ENCODE data around the gene DNAH12.

- no peak for TF ChIP-seq MAX (IDR thresholded peaks at IDR 0.05)
- no peak for TF ChIP-seq ZGPAT (CRISPR knock-in tag; IDR thresholded peaks at IDR 0.05)
- no peak for TF ChIP-seq YY1 (IDR thresholded peaks at IDR 0.05; ENCODE audit: insufficient read depth, insufficient replicate concordance, low read depth, low read length)
- TF ChIP-seq BRF2 (CRISPR knock-in tag; IDR thresholded peaks at IDR 0.05) = no peak
- no peak for TF ChIP-seq MXD4 (CRISPR knock-in tag; IDR thresholded peaks at IDR 0.05)
- no peak for TF ChIP-seq CTCF (CRISPR knock-in tag; IDR thresholded peaks at IDR 0.05)
- no peak for TF ChIP-seq POLR2G (IDR thresholded peaks at IDR 0.05; ENCODE audit: low read depth, low read length)
- no peak for TF ChIP-seq POLR2A (IDR thresholded peaks at IDR 0.05; ENCODE audit: insufficient read depth in 1 of 2, low read depth in 2 of 2, low read length in 2 of 2)
- TF ChIP-seq BRCA1 (CRISPR knock-in tag; IDR thresholded peaks at IDR 0.05) = no peak
- no peak for TF ChIP-seq ZNF350 (CRISPR knock-in tag; IDR thresholded peaks at IDR 0.05; ENCODE audit: borderline replicate concordance, low read depth)
- no peak for TF ChIP-seq RBAK (CRISPR knock-in tag; IDR thresholded peaks at IDR 0.05)
- TF ChIP-seq NR2C2 (CRISPR knock-in tag; IDR thresholded peaks at IDR 0.05; ENCODE audit: borderline replicate concordance) = no peak
These were observed 256.9 kb downstream of the DNAH12 start for GRCh38 chr3:57287205-57287604.

Data from HepG2 (cell line).